ENCODE results near the gene SPG7. TPM values are rescaled to one million over a fixed set of nuclear protein-coding genes. Genes with fewer than 3 reads are reported as not detected.

The SPG7 gene
- total RNA-seq, 2 donors from 2014 or later = 214 to 333 TPM

DNA sequence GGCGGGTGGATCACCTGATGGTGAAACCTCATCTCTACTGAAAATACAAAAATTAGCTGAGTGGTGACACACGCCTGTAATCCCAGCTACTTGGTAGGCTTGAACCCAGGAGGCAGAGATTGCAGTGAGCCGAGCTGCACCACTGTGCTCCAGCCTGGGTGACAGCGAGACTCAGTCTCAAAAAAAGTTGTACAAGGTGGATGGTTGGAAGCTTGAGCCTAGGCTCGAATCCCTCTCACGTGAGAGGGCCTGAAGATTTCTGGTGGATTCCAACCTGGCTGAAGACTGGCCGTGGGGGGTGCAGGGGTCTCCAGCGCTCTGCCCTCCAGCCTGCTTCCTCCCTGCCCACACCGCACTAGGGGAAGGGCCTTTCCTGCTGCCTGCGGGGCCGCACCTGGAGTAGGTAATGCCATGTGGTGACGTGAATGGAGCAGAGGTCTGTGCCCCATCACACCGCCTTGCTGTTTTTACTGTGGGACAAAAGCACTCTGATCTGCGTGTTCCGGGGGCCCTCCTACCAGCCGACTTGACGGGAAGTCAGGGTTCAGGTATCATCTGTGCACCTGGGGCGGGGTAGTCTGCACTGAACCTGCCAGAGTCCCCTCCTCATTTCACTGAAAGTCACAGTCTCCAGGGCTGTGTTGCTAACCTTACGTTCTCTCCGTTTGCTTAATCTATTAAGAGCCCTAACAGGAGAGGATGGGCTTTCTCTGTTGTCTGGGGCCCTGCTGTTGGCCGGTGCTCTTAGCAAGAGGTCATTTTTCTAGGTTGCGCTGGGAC, 56.5 kb downstream of the SPG7 start:
- ATAC-seq (ENCODE audit: insufficient number of reproducible peaks, low FRiP score, low read depth) = no peak
- Histone ChIP-seq H3K36me3 (peaks cover 28% of the 10 kb centered on the region), H3K9me3 (no peaks in the 10 kb centered on the region), H3K27me3 (replicated peaks; ENCODE audit: insufficient read depth) (no peaks in the 10 kb centered on the region), H3K27ac (no peak overlapping the region), H3K4me3 (no peak overlapping the region), H3K4me1 (ENCODE audit: control insufficient read depth in 1 of 2, low read depth in 2 of 2) (peaks cover 24 to 52% of the 10 kb centered on the region in 2 donors)
- DNase-seq (ENCODE audit: low spot score) = no peak
- TF ChIP-seq, protein P1, sequence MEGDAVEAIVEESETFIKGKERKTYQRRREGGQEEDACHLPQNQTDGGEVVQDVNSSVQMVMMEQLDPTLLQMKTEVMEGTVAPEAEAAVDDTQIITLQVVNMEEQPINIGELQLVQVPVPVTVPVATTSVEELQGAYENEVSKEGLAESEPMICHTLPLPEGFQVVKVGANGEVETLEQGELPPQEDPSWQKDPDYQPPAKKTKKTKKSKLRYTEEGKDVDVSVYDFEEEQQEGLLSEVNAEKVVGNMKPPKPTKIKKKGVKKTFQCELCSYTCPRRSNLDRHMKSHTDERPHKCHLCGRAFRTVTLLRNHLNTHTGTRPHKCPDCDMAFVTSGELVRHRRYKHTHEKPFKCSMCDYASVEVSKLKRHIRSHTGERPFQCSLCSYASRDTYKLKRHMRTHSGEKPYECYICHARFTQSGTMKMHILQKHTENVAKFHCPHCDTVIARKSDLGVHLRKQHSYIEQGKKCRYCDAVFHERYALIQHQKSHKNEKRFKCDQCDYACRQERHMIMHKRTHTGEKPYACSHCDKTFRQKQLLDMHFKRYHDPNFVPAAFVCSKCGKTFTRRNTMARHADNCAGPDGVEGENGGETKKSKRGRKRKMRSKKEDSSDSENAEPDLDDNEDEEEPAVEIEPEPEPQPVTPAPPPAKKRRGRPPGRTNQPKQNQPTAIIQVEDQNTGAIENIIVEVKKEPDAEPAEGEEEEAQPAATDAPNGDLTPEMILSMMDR (IDR thresholded peaks at IDR 0.05) = no peak

- Histone ChIP-seq H3K27ac (no peak overlapping the region), H3K27me3 (replicated peaks; ENCODE audit: insufficient read depth) (no peaks in the 10 kb centered on the region), H3K9me3 (no peaks in the 10 kb centered on the region), H3K36me3 (peaks cover 28% of the 10 kb centered on the region), H3K4me3 (no peak overlapping the region), H3K4me1 (ENCODE audit: control insufficient read depth in 1 of 2, low read depth in 2 of 2) (peaks cover 24 to 50% of the 10 kb centered on the region in 2 donors)
- ATAC-seq (ENCODE audit: insufficient number of reproducible peaks, low FRiP score, low read depth) = no peak
- DNase-seq (ENCODE audit: low spot score) = no peak
- TF ChIP-seq, protein P1 (IDR thresholded peaks at IDR 0.05) = no peak
These were observed 57.0 kb downstream of the SPG7 start for GRCh38 chr16:89565256-89565505.

GRCh38 chr16:89565506-89566372, 57.5 kb downstream of the SPG7 start:
- H3K9me3 ChIP-seq = no peaks in the 10 kb centered on the region
- peaks cover 24 to 50% of the 10 kb centered on the region in 2 donors for H3K4me1 ChIP-seq (ENCODE audit: control insufficient read depth in 1 of 2, low read depth in 2 of 2)
- H3K4me3 ChIP-seq = peak overlapping the region; percentile 63
- TF ChIP-seq, protein P1 (IDR thresholded peaks at IDR 0.05) = peak; percentile 21
- H3K27me3 ChIP-seq (replicated peaks; ENCODE audit: insufficient read depth) = no peaks in the 10 kb centered on the region
- DNase-seq (ENCODE audit: low spot score) = no peak
- peaks cover 28% of the 10 kb centered on the region for H3K36me3 ChIP-seq
- ATAC-seq (ENCODE audit: insufficient number of reproducible peaks, low FRiP score, low read depth) = no peak
- H3K27ac ChIP-seq = no peak overlapping the region

DNA sequence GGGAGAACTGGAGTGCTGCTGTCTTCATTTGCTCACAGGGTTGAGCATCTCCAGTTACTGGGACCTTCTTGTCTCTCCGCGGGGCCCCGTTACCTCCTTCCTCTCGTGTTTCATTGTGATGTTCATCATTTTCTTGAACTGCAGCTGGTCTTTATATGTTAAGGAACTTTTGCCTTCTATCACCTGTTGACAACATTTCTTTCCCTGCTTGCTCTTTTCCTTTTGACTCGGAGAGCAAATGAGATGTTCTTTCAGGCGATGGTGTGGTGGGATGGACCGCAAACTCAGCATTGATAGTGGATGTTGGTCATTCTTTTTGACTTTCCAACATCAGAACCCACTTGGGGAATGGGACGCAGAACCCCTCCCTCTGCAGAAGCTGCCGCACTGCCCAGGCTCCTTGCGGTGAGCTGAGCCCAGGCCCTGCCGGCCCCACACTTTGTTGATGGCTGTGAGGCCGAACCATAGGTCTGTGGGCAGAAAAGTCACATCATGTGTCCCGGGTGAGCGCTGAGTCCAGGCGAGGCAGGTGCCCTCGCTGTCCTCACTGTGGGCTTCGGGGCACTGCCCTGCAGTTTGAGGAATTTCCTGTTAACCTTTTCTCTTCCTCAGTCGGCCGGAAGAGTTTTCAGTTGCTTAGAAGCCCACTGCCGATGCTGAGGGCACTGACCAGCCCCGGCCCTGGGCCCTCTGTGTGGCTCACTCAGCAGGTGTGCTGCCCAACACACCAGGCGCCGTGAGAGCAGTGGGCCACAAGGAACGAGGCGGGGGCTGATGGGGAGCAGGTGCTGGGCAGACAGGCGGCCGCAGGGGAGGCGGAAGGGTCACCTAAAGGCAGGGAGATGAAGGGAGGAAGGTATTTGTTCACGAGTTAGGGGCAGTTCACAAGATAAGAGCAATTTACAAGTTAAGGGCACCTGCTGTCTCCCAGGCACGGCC, 59.7 kb downstream of the SPG7 start:
- Histone ChIP-seq H3K9me3 (no peaks in the 10 kb centered on the region), H3K27ac (no peak overlapping the region), H3K27me3 (replicated peaks; ENCODE audit: insufficient read depth) (no peaks in the 10 kb centered on the region), H3K4me3 (no peak overlapping the region), H3K36me3 (peaks cover 12% of the 10 kb centered on the region), H3K4me1 (ENCODE audit: control insufficient read depth in 1 of 2, low read depth in 2 of 2) (peaks cover 14 to 29% of the 10 kb centered on the region in 2 donors)
- DNase-seq (ENCODE audit: low spot score) = no peak
- no peak for ATAC-seq (ENCODE audit: insufficient number of reproducible peaks, low FRiP score, low read depth)
- TF ChIP-seq, protein P1 (IDR thresholded peaks at IDR 0.05) = no peak
